PFSK-1 (cell line): Measurements from ENCODE around the gene RPUSD4.

Experiments used
- FOXP2 ChIP-seq: optimal IDR thresholded peaks from 2 replicates; pipeline ENCODE3; 2011; ENCODE audit warnings: borderline replicate concordance, control low read depth, inconsistent platforms; ENCODE audit not compliant: insufficient read depth; ENCODE audit errors: extremely low read length, extremely low read depth
- POLR2AphosphoS5 ChIP-seq: IDR thresholded peaks from 2 replicates; pipeline ENCODE4 v1.6.1; 2012; ENCODE audit warnings: low read depth, mild to moderate bottlenecking, control low read depth, low read length, moderate library complexity
- SIN3A ChIP-seq: IDR thresholded peaks from 2 replicates; pipeline ENCODE4 v1.6.1; 2012; ENCODE audit warnings: mild to moderate bottlenecking, low read length, moderate library complexity, borderline replicate concordance; ENCODE audit not compliant: insufficient read depth
- TAF1 ChIP-seq: IDR thresholded peaks from 2 replicates; pipeline ENCODE4 v1.6.1; 2012; ENCODE audit warnings: low read length, control low read depth, borderline replicate concordance; ENCODE audit not compliant: insufficient read depth
- TF ChIP-seq, protein P1 (sequence below), 2 experiments: IDR thresholded peaks; 2 replicates each; pipeline versions ENCODE4 v1.6.1 to v1.8.0; 2011 to 2012; ENCODE audit warnings: low read depth in 2 of 2, low read length in 2 of 2, control low read depth in 1 of 2, inconsistent platforms in 1 of 2, mild to moderate bottlenecking in 1 of 2, moderate library complexity in 1 of 2; ENCODE audit not compliant: insufficient read depth in 1 of 2

DNA sequence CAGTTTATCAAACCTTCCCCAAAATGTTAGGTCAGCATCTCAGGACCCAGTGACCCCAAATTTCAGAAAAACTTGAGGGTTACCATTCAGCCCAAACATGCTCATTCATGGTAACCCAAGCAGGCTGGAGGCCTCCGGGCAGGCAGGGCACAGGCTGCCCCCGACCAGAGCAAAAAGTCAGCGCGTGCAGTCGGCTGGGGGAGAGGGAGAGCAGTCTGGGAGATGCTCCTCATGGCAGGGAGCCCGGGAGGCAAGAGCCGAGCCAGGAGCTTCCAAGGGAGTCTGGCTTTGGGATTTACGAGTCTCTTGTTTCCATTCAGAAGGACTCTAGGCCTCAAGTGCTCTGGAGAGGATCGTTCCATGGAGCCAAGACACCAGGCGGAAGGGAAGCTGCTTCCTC lies 45.7 kb downstream of the RPUSD4 start:
- no peak for TF ChIP-seq POLR2AphosphoS5
- no peak for TF ChIP-seq TAF1
- TF ChIP-seq, protein P1, sequence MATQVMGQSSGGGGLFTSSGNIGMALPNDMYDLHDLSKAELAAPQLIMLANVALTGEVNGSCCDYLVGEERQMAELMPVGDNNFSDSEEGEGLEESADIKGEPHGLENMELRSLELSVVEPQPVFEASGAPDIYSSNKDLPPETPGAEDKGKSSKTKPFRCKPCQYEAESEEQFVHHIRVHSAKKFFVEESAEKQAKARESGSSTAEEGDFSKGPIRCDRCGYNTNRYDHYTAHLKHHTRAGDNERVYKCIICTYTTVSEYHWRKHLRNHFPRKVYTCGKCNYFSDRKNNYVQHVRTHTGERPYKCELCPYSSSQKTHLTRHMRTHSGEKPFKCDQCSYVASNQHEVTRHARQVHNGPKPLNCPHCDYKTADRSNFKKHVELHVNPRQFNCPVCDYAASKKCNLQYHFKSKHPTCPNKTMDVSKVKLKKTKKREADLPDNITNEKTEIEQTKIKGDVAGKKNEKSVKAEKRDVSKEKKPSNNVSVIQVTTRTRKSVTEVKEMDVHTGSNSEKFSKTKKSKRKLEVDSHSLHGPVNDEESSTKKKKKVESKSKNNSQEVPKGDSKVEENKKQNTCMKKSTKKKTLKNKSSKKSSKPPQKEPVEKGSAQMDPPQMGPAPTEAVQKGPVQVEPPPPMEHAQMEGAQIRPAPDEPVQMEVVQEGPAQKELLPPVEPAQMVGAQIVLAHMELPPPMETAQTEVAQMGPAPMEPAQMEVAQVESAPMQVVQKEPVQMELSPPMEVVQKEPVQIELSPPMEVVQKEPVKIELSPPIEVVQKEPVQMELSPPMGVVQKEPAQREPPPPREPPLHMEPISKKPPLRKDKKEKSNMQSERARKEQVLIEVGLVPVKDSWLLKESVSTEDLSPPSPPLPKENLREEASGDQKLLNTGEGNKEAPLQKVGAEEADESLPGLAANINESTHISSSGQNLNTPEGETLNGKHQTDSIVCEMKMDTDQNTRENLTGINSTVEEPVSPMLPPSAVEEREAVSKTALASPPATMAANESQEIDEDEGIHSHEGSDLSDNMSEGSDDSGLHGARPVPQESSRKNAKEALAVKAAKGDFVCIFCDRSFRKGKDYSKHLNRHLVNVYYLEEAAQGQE (IDR thresholded peaks at IDR 0.05; ENCODE audit: insufficient read depth in 1 of 2, low read depth in 2 of 2, low read length in 2 of 2): no peak
- no peak for TF ChIP-seq FOXP2
- no peak for TF ChIP-seq SIN3A
